ENCODE measurements around the gene RLN2.

The RLN2 gene

DNA sequence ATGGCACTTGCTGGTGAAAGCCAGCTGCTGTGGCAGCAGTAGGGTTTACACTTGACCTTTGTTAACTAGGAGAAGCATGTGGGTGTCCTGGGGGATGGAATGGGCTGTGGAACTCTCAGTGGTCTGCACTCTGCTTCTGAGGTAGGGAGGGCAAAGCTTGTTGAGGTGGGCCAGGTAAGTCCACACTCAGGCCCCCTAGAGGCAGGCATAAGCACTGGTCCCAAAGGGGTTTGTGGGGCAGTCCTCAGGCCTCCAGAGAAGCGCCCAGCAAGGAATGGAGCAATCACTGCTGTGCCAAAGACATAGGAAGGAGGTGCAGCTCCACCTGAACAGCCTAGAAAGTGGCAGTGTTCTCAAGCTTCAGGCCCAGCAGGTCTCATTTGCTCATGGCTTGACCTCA lies 38.6 kb downstream of the RLN2 start:
- FAIRE-seq = no peak

DNA sequence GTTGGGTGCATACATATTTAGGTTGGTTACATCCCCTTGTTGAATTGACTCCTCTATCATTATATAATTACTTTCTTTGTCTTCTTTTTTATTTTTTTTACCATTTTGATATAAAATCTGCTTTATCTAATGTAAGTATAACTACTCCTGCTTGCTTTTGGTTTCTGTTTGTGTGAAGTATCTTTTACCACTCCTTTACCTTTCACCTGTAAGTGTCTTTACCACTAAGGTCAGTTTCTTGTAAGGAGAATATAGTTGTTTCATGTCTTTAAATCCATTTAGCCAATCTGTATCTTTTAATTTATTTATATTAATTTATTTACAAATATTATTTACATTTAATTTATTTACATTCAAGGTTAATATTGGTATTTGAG lies 40.3 kb downstream of the RLN2 start:
- FAIRE-seq = peak; percentile 55

DNA sequence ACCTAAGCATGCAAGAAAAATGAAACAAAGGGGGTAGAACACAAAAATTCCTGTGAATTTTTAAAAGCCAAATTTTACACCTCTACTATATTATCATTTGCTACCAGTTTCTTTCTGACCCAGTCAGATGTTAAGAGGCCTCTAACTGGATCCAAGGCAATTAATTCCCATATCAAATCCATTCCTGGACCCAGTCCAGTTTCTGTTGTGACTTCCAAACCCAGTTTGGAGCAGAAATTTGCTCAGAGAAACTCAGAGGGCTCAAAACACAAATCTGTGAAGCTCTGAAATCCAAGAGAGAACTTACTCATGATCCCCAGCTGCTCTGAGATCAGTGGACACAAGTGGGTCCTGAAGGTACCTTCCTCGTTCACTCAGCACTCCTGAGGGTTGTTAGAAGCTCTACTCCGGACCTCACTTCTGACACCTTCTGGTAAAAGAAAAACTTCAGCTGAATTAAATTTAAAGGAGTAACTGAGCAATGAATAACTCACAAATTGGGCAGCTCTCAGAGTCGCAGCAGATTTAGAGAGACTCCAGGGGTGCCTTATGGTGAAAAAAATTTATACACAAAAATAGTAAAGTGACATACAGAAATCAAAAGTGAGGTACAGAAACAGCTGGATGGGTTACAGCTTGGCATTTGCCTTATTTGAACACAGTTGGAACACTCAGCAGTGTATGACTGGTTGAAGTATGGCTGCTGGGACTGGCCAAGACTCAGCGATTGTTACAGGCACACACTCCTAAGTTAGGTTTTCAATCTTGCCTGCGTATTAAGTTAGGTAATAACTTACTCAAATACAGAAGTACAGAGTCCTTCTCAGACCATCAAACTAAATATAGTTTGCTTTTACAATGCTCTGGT lies 40.9 kb downstream of the RLN2 start:
- no peak for FAIRE-seq
